GM12878 (cell line): ENCODE results near the gene ANKFY1. TPM values are rescaled to one million over a fixed set of nuclear protein-coding genes. Genes with fewer than 3 reads are reported as not detected.

Experiments used
- ATF3 ChIP-seq: IDR thresholded peaks from 2 replicates; pipeline ENCODE4 v1.6.1; 2011; ENCODE audit warnings: low read depth, mild to moderate bottlenecking, low read length, moderate library complexity, borderline replicate concordance; ENCODE audit errors: extremely low read depth
- BACH1 ChIP-seq: fragments of 450-650 bp; IDR thresholded peaks from 2 replicates; pipeline ENCODE4 v1.6.1; 2017; ENCODE audit warnings: mild to moderate bottlenecking, borderline replicate concordance
- BHLHE40 ChIP-seq, 2 experiments: fragments of 450-650 bp in 1 of 2; IDR thresholded peaks; 2 replicates each; pipeline ENCODE4 v1.6.1; 2011 to 2017; ENCODE audit warnings: low read depth in 2 of 2, borderline replicate concordance in 1 of 2, improper control_type of control experiment in 1 of 2, low read length in 1 of 2, mild to moderate bottlenecking in 1 of 2
- CTCF ChIP-seq, 3 experiments: IDR thresholded peaks in 2 of 3; conservative IDR thresholded peaks in 1 of 3; 2 replicates each; pipeline ENCODE4 v1.5.1; 2011; ENCODE audit warnings: low read depth in 3 of 3, low read length in 3 of 3, mild to moderate bottlenecking in 3 of 3, control low read depth in 2 of 3, moderate library complexity in 2 of 3, inconsistent platforms in 1 of 3, mixed read lengths in 1 of 3; ENCODE audit not compliant: control insufficient read depth in 2 of 3, insufficient read depth in 1 of 3; ENCODE audit errors: extremely low read depth in 1 of 3
- CUX1 ChIP-seq: IDR thresholded peaks from 2 replicates; pipeline ENCODE4 v1.6.1; 2012; ENCODE audit warnings: improper control_type of control experiment, low read depth, low read length; ENCODE audit not compliant: insufficient replicate concordance
- FOXM1 ChIP-seq: IDR thresholded peaks from 2 replicates; pipeline ENCODE4 v1.6.1; 2012; ENCODE audit warnings: low read depth, mild to moderate bottlenecking, inconsistent platforms, low read length, moderate library complexity
- NFYB ChIP-seq: IDR thresholded peaks from 2 replicates; pipeline ENCODE4 v1.6.1; 2011; ENCODE audit warnings: low read depth, mild to moderate bottlenecking, low read length, improper control_type of control experiment, moderate library complexity; ENCODE audit not compliant: insufficient read depth
- NR2F1 ChIP-seq: fragments of 450-650 bp; conservative IDR thresholded peaks from 2 replicates; pipeline ENCODE4 v1.6.1; 2017; ENCODE audit warnings: mild to moderate bottlenecking
- PML ChIP-seq: IDR thresholded peaks from 2 replicates; pipeline ENCODE4 v1.6.1; 2012; ENCODE audit warnings: low read length, inconsistent platforms
- RB1 ChIP-seq: fragments of 450-650 bp; formaldehyde crosslinking; IDR thresholded peaks from 2 replicates; pipeline ENCODE4 v1.6.1; 2017; ENCODE audit warnings: mild to moderate bottlenecking, borderline replicate concordance
- RELB ChIP-seq: fragments of 450-650 bp; IDR thresholded peaks from 2 replicates; pipeline ENCODE4 v1.6.1; 2017; ENCODE audit warnings: low read depth, mild to moderate bottlenecking, moderate library complexity
- RFX5 ChIP-seq: IDR thresholded peaks from 2 replicates; pipeline ENCODE4 v1.6.1; 2011; ENCODE audit warnings: low read depth, low read length, improper control_type of control experiment
- WRNIP1 ChIP-seq: IDR thresholded peaks from 2 replicates; pipeline ENCODE4 v1.6.1; 2011; ENCODE audit warnings: low read depth, low read length, improper control_type of control experiment, borderline replicate concordance
- YY1 ChIP-seq: IDR thresholded peaks from 2 replicates; pipeline ENCODE4 v1.6.1; 2011; ENCODE audit warnings: low read depth, mild to moderate bottlenecking, low read length
- ZBTB4 ChIP-seq: fragments of 450-650 bp; formaldehyde crosslinking; IDR thresholded peaks from 2 replicates; pipeline ENCODE4 v1.4.0; 2022; ENCODE audit warnings: mild to moderate bottlenecking, moderate library complexity
- polyA plus RNA-seq, 11 experiments: library from polyadenylated mRNA; depleted of rRNA in 4 of 11; unstranded in 6 of 11; stranded (reverse) in 5 of 11; fragments of >200 nt; fragmentation: Nextera tagmentation in 4 of 11; fragmentation: Illumina TruSeq in 1 of 11; extraction: Ambion mirVana in 4 of 11; extraction: Trizol in 1 of 11; gene quantifications; 1 replicate in 1 of 11; 2 replicates in 10 of 11; pipeline versions ENCODE4 v1.2.1 to v1.2.3, GENCODE V29; 2011 to 2016; ENCODE audit warnings: inconsistent platforms in 2 of 11, missing spikeins in 2 of 11, low read depth in 1 of 11
- total RNA-seq, 4 experiments: library from RNA; depleted of rRNA in 3 of 4; stranded (reverse); fragments of >200 nt in 3 of 4; fragmentation: Illumina TruSeq in 1 of 4; extraction: Trizol in 1 of 4; gene quantifications; 2 replicates each; pipeline versions ENCODE4 v1.2.1 to v1.2.3, GENCODE V29; 2013 to 2021

Gene ANKFY1
- total and polyA plus RNA-seq, 10 of the 15 experiments (the other 5 are each of a cell fraction or from before 2014, with no cell fraction given) = 3.0 to 27.7 (median 16.4) TPM

- TF ChIP-seq ZBTB4 (CRISPR knock-in tag) (no peak), RB1 (peak; percentile 19; the same call in 1 of the 2 replicates), CTCF (IDR thresholded peaks at IDR 0.05 in 2 of 3, conservative IDR thresholded peaks at IDR 0.05 in 1 of 3; ENCODE audit: control insufficient read depth in 2 of 3, extremely low read depth in 1 of 3, insufficient read depth in 1 of 3, low read depth in 3 of 3, low read length in 3 of 3) (no peak), NFYB (no peak), BHLHE40 (IDR thresholded peaks at IDR 0.05; ENCODE audit: borderline replicate concordance in 1 of 2, low read depth in 2 of 2, low read length in 1 of 2) (peak; percentile 30 to 72), ATF3 (no peak), WRNIP1 (0 out of 2 replicates have a peak, but pooled peaks have one; percentile 58), PML (peak; percentile 49; the same call in 1 of the 2 replicates), NR2F1 (no peak), BACH1 (peak; percentile 88), FOXM1 (no peak), RFX5 (0 out of 2 replicates have a peak, but pooled peaks have one; percentile 51), CUX1 (no peak), YY1 (peak; percentile 97), RELB (0 out of 2 replicates have a peak, but pooled peaks have one; percentile 66)
These were observed 120.0 kb downstream of the ANKFY1 start (continued) for GRCh38 chr17:4143563-4144421.
